ENCODE data around the gene NAALADL2. TPM values are rescaled to one million over a fixed set of nuclear protein-coding genes. Genes with fewer than 3 reads are reported as not detected.

Gene NAALADL2
- total RNA-seq, 4 donors from 2014 or later, result 0.26 to 218 (median 17.4) TPM

DNA sequence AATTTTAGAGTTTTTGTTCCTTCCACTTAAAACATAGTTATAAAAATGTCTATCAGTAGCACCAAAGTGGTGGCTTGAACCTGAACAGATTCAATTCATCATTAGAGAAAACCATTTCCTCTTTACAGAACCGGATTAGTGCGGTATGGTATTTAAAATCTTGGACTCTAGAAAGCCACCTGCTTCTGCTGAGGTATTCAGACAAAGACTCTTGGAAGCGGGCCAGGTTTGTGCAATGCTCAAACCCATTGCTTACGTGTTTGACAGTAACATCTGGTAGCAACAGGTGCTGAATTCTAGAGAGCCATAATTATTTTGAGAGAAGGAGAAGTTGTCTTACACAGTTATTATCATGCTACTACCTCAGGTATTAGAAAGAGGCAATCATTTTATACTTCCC is 290.5 kb downstream of the NAALADL2 start:
- H3K4me1 ChIP-seq, result no peaks in the 10 kb centered on the region
- DNase-seq, result peak in 1 of 2 donors; percentile 16
- TF ChIP-seq POLR2A (IDR thresholded peaks at IDR 0.05), result no peak
- TF ChIP-seq, protein P1, sequence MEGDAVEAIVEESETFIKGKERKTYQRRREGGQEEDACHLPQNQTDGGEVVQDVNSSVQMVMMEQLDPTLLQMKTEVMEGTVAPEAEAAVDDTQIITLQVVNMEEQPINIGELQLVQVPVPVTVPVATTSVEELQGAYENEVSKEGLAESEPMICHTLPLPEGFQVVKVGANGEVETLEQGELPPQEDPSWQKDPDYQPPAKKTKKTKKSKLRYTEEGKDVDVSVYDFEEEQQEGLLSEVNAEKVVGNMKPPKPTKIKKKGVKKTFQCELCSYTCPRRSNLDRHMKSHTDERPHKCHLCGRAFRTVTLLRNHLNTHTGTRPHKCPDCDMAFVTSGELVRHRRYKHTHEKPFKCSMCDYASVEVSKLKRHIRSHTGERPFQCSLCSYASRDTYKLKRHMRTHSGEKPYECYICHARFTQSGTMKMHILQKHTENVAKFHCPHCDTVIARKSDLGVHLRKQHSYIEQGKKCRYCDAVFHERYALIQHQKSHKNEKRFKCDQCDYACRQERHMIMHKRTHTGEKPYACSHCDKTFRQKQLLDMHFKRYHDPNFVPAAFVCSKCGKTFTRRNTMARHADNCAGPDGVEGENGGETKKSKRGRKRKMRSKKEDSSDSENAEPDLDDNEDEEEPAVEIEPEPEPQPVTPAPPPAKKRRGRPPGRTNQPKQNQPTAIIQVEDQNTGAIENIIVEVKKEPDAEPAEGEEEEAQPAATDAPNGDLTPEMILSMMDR (IDR thresholded peaks at IDR 0.05), result no peak
- intact Hi-C loops (cut with DNase I; ENCODE audit: low total_unique reads), result no loop called here
- no peaks in the 10 kb centered on the region for H3K27me3 ChIP-seq
- H3K9me3 ChIP-seq, result no peaks in the 10 kb centered on the region
- H3K36me3 ChIP-seq, result no peaks in the 10 kb centered on the region
- H3K27ac ChIP-seq, result no peak overlapping the region
- H3K4me3 ChIP-seq, result no peak overlapping the region

DNA sequence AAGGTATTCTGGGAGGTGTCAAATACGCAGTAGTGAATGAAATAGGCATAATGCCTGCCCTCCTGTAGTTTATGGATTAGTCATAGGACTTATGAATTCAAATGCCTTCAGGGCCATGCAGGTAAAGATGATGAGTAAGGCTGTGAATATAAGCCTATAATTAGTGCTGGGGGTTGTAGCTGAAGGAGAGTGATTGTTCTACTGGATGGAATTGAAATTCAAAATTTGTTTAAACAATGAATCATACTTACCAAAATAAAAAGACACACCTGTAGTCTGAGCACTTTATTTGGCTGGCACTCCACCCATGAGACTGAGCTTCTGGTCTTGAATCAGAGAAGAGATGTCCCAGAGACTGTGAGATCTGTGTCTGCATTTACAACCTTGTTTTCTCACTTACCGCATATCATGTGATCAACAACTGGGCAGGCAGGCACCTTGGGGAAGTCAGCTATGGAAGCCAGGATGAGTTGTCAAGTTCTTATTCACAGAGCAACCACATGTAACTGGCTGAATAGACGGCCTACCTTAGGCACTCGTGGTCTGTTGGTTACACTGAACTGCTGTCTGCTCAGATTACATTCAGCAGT is 291.8 kb downstream of the NAALADL2 start:
- H3K9me3 ChIP-seq, result no peaks in the 10 kb centered on the region
- H3K27me3 ChIP-seq, result no peaks in the 10 kb centered on the region
- no peaks in the 10 kb centered on the region for H3K4me1 ChIP-seq
- no peaks in the 10 kb centered on the region for H3K36me3 ChIP-seq
- no peak overlapping the region for H3K4me3 ChIP-seq
- no peak overlapping the region for H3K27ac ChIP-seq
- TF ChIP-seq, protein P1 (IDR thresholded peaks at IDR 0.05), result no peak
- no peak for TF ChIP-seq POLR2A (IDR thresholded peaks at IDR 0.05)
- intact Hi-C loops (cut with DNase I; ENCODE audit: low total_unique reads), result no loop called here
- no peak for DNase-seq

DNA sequence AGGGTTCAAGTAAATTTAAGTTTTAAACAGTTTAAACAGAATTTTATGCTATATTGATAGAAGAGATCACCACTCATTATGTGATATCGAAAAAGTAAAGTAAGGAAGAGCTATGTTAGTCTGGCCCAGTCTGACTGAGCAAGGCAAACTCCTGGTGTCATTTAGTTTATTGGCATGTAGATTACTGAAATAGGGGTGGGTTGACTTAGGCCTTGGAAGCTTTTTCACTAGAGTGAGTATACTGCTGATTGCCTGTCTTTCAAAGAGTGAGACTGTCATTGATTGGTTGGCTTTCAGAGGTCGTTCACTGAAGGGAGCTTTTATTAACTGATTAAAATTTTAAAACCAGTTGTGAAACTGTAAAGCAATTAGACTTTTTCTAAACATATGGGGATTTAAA is 294.5 kb downstream of the NAALADL2 start:
- Histone ChIP-seq H3K4me1 (no peaks in the 10 kb centered on the region), H3K27ac (no peak overlapping the region), H3K36me3 (no peaks in the 10 kb centered on the region), H3K4me3 (no peak overlapping the region), H3K27me3 (no peaks in the 10 kb centered on the region), H3K9me3 (no peaks in the 10 kb centered on the region)
- TF ChIP-seq POLR2A (IDR thresholded peaks at IDR 0.05), result no peak
- TF ChIP-seq, protein P1 (IDR thresholded peaks at IDR 0.05), result no peak
- DNase-seq, result no peak
- intact Hi-C loops (cut with DNase I; ENCODE audit: low total_unique reads), result no loop called here

DNA sequence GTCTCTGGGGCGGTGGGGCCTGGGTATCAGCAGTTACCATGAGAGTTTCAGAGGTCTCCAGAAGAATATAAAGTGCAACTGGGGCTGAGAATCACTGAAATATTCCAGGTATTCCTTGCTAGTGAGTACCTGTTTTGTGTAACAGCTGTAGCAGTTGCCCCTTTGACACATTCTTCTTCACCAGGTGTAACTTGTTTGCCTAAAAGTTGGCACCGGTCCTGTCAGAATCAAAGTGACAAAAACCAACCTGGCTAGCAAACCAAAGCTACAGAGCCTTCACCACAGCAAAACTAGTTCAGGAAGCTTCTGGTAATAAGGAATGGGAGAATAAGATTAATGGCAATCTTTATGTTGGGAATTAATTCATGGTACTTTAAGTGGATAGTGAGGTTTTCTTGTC is 296.0 kb downstream of the NAALADL2 start:
- Histone ChIP-seq H3K27me3 (no peaks in the 10 kb centered on the region), H3K27ac (no peak overlapping the region), H3K4me1 (no peaks in the 10 kb centered on the region), H3K4me3 (no peak overlapping the region), H3K36me3 (no peaks in the 10 kb centered on the region), H3K9me3 (no peaks in the 10 kb centered on the region)
- TF ChIP-seq POLR2A (IDR thresholded peaks at IDR 0.05), result no peak
- TF ChIP-seq, protein P1 (IDR thresholded peaks at IDR 0.05), result no peak
- no peak for DNase-seq
- intact Hi-C loops (cut with DNase I; ENCODE audit: low total_unique reads), result no loop called here

DNA sequence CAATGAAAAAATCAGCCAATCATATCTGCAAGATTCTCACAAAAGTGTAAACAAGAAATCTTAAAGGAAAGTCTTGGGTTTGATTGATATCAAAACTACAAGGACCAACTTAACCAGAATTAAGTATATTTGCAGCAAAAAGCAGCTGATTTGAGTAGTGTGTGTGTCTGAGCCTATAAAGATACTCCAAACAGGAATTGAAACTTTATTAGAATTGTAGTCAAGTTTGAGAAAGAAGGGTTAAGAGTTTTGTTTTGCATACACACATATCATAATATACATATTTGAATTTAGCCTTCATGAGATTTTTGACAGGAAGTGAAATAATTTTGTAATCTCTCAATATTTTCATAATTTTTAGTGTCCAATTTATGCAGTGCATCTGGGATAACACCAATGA is 300.1 kb downstream of the NAALADL2 start:
- Histone ChIP-seq H3K27ac (no peak overlapping the region), H3K4me3 (no peak overlapping the region), H3K27me3 (no peaks in the 10 kb centered on the region), H3K36me3 (no peaks in the 10 kb centered on the region), H3K4me1 (no peaks in the 10 kb centered on the region), H3K9me3 (no peaks in the 10 kb centered on the region)
- no peak for TF ChIP-seq POLR2A (IDR thresholded peaks at IDR 0.05)
- TF ChIP-seq, protein P1 (IDR thresholded peaks at IDR 0.05), result no peak
- intact Hi-C loops (cut with DNase I; ENCODE audit: low total_unique reads), result no loop called here
- no peak for DNase-seq

Measured in uterus (tissue), 4 donors.